BLaER1 treated with 17β-estradiol and CSF1 and Interleukin-3, amounts not matched to agents 10 nM and 100 nM (cell line): ENCODE results near the gene LEMD1.

Source experiments
- H3K27ac ChIP-seq, 11 experiments: shearing (Covaris generic); formaldehyde crosslinking; 2 replicates each; pipeline ENCODE4 v1.8.1; 2022
- H3K27me3 ChIP-seq, 11 experiments: shearing (Covaris generic); formaldehyde crosslinking; 2 replicates each; pipeline ENCODE4 v1.8.1; 2022
- H3K36me3 ChIP-seq, 11 experiments: shearing (Covaris generic); formaldehyde crosslinking; 2 replicates each; pipeline ENCODE4 v1.8.1; 2022
- H3K4me1 ChIP-seq, 10 experiments: shearing (Covaris generic); formaldehyde crosslinking; 2 replicates each; pipeline ENCODE4 v1.8.1; 2022
- H3K4me2 ChIP-seq, 11 experiments: shearing (Covaris generic); formaldehyde crosslinking; 2 replicates each; pipeline ENCODE4 v1.8.1; 2022
- H3K4me3 ChIP-seq, 10 experiments: shearing (Covaris generic); formaldehyde crosslinking; 2 replicates each; pipeline ENCODE4 v1.8.1; 2022
- H3K9ac ChIP-seq, 11 experiments: shearing (Covaris generic); formaldehyde crosslinking; 2 replicates each; pipeline ENCODE4 v1.8.1; 2022
- H3K9me3 ChIP-seq, 11 experiments: shearing (Covaris generic); formaldehyde crosslinking; replicated peaks in 1 of 11; 2 replicates each; pipeline ENCODE4 v1.8.1; 2022
- H4K20me1 ChIP-seq, 11 experiments: shearing (Covaris generic); formaldehyde crosslinking; 2 replicates each; pipeline ENCODE4 v1.8.1; 2022
- Cebpa-rat ChIP-seq, 11 experiments: shearing (Covaris generic); IDR thresholded peaks; 2 replicates each; pipeline ENCODE4 v1.8.1; 2022

LEMD1 gene

GRCh38 chr1:205343431-205344065 lies 78.3 kb downstream of the LEMD1 start:
- H3K27ac ChIP-seq: no peak overlapping the region
- H3K36me3 ChIP-seq: no peaks in the 10 kb centered on the region
- peaks cover 0 to 10% (median 3%) of the 10 kb centered on the region in 11 experiments; a peak in 7 of 22 replicates for H3K9me3 ChIP-seq
- H3K4me3 ChIP-seq: no peak overlapping the region
- peaks cover 5 to 14% (median 8%) of the 10 kb centered on the region in 10 experiments for H3K4me1 ChIP-seq
- H3K27me3 ChIP-seq: peaks cover 43 to 60% (median 50%) of the 10 kb centered on the region in 11 experiments
- peaks cover 0 to 11% (median 0%) of the 10 kb centered on the region in 11 experiments; a peak in 3 of 22 replicates for H4K20me1 ChIP-seq
- no peak overlapping the region for H3K4me2 ChIP-seq
- H3K9ac ChIP-seq: no peak overlapping the region
- TF ChIP-seq Cebpa-rat (IDR thresholded peaks at IDR 0.05): no peak

GRCh38 chr1:205342986-205343385 lies 78.9 kb downstream of the LEMD1 start:
- Histone ChIP-seq H3K9ac (no peak overlapping the region), H3K36me3 (no peaks in the 10 kb centered on the region), H3K27me3 (peaks cover 43 to 60% (median 50%) of the 10 kb centered on the region in 11 experiments), H4K20me1 (peaks cover 0 to 11% (median 0%) of the 10 kb centered on the region in 11 experiments; a peak in 3 of 22 replicates), H3K27ac (no peak overlapping the region), H3K4me2 (no peak overlapping the region), H3K4me3 (no peak overlapping the region), H3K9me3 (peaks cover 0 to 10% (median 3%) of the 10 kb centered on the region in 11 experiments; a peak in 7 of 22 replicates), H3K4me1 (peaks cover 0 to 9% (median 3%) of the 10 kb centered on the region in 10 experiments; a peak in 17 of 20 replicates)
- no peak for TF ChIP-seq Cebpa-rat (IDR thresholded peaks at IDR 0.05)

DNA sequence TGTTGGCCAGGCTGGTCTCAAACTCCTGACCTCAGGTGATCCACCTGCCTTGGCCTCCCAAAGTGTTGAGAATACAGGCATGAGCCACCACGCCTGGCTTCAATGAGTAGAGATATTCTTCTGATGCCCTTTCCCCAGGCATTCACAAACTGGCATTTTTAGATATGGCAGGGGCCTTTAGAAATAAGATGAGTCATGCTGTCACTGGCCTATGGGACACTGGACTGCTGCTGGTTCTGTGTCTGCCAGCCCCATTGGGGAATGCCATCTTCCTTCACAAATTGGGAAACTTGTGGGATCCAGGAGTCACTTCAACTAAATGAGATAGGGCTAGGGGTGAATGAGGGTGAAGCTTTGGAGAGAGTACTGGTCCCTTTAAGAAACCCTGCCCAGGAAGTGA lies 81.2 kb downstream of the LEMD1 start:
- Histone ChIP-seq H3K27me3 (peaks cover 38 to 45% (median 40%) of the 10 kb centered on the region in 11 experiments), H3K4me2 (no peak overlapping the region), H3K36me3 (no peaks in the 10 kb centered on the region), H3K9ac (no peak overlapping the region), H3K27ac (no peak overlapping the region), H3K4me3 (no peak overlapping the region), H3K4me1 (peaks cover 0 to 7% (median 0%) of the 10 kb centered on the region in 10 experiments; a peak in 3 of 20 replicates), H3K9me3 (peaks cover 0 to 10% (median 3%) of the 10 kb centered on the region in 11 experiments; a peak in 7 of 22 replicates), H4K20me1 (peaks cover 0 to 11% (median 0%) of the 10 kb centered on the region in 11 experiments; a peak in 4 of 22 replicates)
- no peak for TF ChIP-seq Cebpa-rat (IDR thresholded peaks at IDR 0.05)

- Histone ChIP-seq H3K27me3 (peaks cover 28 to 36% (median 30%) of the 10 kb centered on the region in 11 experiments), H3K9ac (no peak overlapping the region), H3K4me3 (no peak overlapping the region), H3K9me3 (peaks cover 0 to 10% (median 3%) of the 10 kb centered on the region in 11 experiments; a peak in 7 of 22 replicates), H3K36me3 (no peaks in the 10 kb centered on the region), H4K20me1 (peaks cover 0 to 11% (median 0%) of the 10 kb centered on the region in 11 experiments; a peak in 4 of 22 replicates), H3K27ac (no peak overlapping the region), H3K4me2 (no peak overlapping the region), H3K4me1 (peaks cover 0 to 7% (median 0%) of the 10 kb centered on the region in 10 experiments; a peak in 3 of 20 replicates)
- TF ChIP-seq Cebpa-rat (IDR thresholded peaks at IDR 0.05): no peak
Observed at GRCh38 chr1:205339717-205340116, 82.1 kb downstream of the LEMD1 start.

DNA sequence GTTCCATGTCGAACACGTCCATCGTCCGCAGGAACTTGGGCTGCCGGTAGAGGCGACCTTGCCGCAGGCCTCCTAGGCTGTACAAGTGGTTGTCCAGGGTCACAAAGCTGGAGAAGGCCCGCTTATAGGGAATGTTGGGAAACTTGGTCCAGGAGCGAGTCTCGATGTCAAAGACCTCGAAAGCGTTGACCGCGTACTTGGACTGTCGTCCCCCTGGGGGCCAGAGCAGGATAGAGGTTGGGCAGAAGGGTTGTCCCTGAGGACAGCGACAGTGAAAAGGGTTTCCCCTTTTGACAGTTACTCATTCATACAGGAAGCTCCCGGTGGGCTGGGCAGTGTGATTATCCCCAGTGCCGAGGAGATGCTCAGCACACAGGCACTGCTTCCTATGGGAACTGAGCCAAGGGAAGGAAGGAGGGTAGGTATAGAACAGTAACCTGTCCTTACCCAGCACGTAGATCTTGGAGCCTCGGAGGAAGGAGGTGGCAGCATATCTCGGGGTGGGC lies 82.6 kb downstream of the LEMD1 start:
- H3K27ac ChIP-seq: no peak overlapping the region
- no peak overlapping the region for H3K4me3 ChIP-seq
- no peak for TF ChIP-seq Cebpa-rat (IDR thresholded peaks at IDR 0.05)
- H3K4me2 ChIP-seq: no peak overlapping the region
- peaks cover 23 to 31% (median 25%) of the 10 kb centered on the region in 11 experiments for H3K27me3 ChIP-seq
- peaks cover 0 to 10% (median 3%) of the 10 kb centered on the region in 11 experiments; a peak in 7 of 22 replicates for H3K9me3 ChIP-seq
- H4K20me1 ChIP-seq: peaks cover 0 to 11% (median 0%) of the 10 kb centered on the region in 11 experiments; a peak in 4 of 22 replicates
- H3K36me3 ChIP-seq: no peaks in the 10 kb centered on the region
- H3K9ac ChIP-seq: no peak overlapping the region
- H3K4me1 ChIP-seq: peaks cover 0 to 7% (median 0%) of the 10 kb centered on the region in 10 experiments; a peak in 3 of 20 replicates

DNA sequence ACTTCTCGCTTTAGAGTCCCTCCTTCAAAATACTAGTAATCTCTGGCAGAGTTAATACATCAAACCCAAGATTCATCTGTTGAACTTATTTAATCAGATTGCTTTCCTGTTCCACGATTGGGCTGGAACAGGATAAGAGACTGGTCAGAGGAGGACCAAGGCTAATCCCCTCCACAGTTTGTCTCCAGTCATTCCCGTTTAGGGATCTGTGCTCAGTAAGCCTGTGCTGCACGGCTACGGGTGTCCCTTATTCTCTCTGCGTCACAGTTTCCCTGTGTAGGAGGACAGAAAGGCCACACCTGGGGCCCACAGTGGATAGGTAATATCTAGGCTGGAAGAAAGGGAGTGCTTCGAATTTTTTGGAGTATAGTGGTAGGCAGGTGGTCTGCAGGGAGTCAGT lies 83.8 kb downstream of the LEMD1 start:
- Histone ChIP-seq H3K27me3 (peaks cover 11 to 19% (median 13%) of the 10 kb centered on the region in 11 experiments), H4K20me1 (peaks cover 0 to 11% (median 0%) of the 10 kb centered on the region in 11 experiments; a peak in 4 of 22 replicates), H3K27ac (no peak overlapping the region), H3K9ac (no peak overlapping the region), H3K36me3 (no peaks in the 10 kb centered on the region), H3K4me1 (peaks cover 0 to 7% (median 0%) of the 10 kb centered on the region in 10 experiments; a peak in 3 of 20 replicates), H3K9me3 (peaks cover 0 to 4% (median 0%) of the 10 kb centered on the region in 11 experiments; a peak in 3 of 22 replicates), H3K4me3 (no peak overlapping the region), H3K4me2 (no peak overlapping the region)
- TF ChIP-seq Cebpa-rat (IDR thresholded peaks at IDR 0.05): no peak

GRCh38 chr1:205337481-205337880 lies 84.4 kb downstream of the LEMD1 start:
- Histone ChIP-seq H3K36me3 (no peaks in the 10 kb centered on the region), H3K4me3 (no peak overlapping the region), H4K20me1 (peaks cover 0 to 7% (median 0%) of the 10 kb centered on the region in 11 experiments; a peak in 4 of 22 replicates), H3K9ac (no peak overlapping the region), H3K4me1 (peaks cover 0 to 7% (median 0%) of the 10 kb centered on the region in 10 experiments; a peak in 3 of 20 replicates), H3K27ac (no peak overlapping the region), H3K4me2 (no peak overlapping the region), H3K27me3 (peaks cover 6 to 14% (median 8%) of the 10 kb centered on the region in 11 experiments), H3K9me3 (no peaks in the 10 kb centered on the region)
- TF ChIP-seq Cebpa-rat (IDR thresholded peaks at IDR 0.05): no peak

DNA sequence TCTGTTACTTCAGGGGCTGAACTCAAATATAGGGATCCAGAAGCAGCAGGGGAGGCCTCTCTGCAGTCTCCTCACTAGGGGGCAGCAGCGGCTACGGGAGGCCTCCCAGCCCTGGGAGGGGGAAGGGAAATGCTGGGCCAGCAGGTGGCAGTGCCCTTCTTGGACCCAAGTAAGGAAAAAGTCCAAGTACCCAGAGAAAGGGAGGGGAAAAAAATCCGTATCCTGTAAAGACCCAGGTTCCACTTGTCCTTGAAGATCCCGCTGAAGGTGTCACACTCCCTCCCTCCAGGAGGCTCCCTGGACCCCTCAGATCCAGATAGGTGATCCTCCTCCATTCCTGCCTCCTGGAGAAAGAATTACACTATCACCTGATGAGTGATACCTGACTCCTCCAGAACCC lies 86.2 kb downstream of the LEMD1 start:
- TF ChIP-seq Cebpa-rat (IDR thresholded peaks at IDR 0.05): no peak
- Histone ChIP-seq H3K9me3 (no peaks in the 10 kb centered on the region), H3K4me1 (peaks cover 0 to 7% (median 0%) of the 10 kb centered on the region in 10 experiments; a peak in 3 of 20 replicates), H3K4me3 (no peak overlapping the region), H3K9ac (no peak overlapping the region), H3K36me3 (no peaks in the 10 kb centered on the region), H3K27ac (no peak overlapping the region), H3K27me3 (no peaks in the 10 kb centered on the region), H4K20me1 (peaks cover 0 to 7% (median 0%) of the 10 kb centered on the region in 11 experiments; a peak in 3 of 22 replicates), H3K4me2 (no peak overlapping the region)
